Kidney epithelial cell (primary cell): ENCODE results near the gene SYT13. TPM values are rescaled to one million over a fixed set of nuclear protein-coding genes. Genes with fewer than 3 reads are reported as not detected.

Experiments
- DNase-seq: peaks from one replicate; pipeline ENCODE4 v3.0.0-alpha.2; 2010; ENCODE audit warnings: low read depth
- H3K27me3 ChIP-seq: 2 replicates; pipeline ENCODE4 v1.6.0; 2011; ENCODE audit warnings: low read length; ENCODE audit not compliant: control insufficient read depth, insufficient read depth
- H3K36me3 ChIP-seq: 2 replicates; pipeline ENCODE4 v1.5.1; 2011; ENCODE audit warnings: low read length; ENCODE audit not compliant: control insufficient read depth, insufficient read depth
- H3K4me3 ChIP-seq: 2 replicates; pipeline ENCODE4 v1.5.1; 2011; ENCODE audit warnings: low read depth, mild to moderate bottlenecking, control low read depth, low read length
- CTCF ChIP-seq: IDR thresholded peaks from 2 replicates; pipeline ENCODE4 v1.5.1; 2011; ENCODE audit warnings: mild to moderate bottlenecking, moderate library complexity, low read length, control low read depth, inconsistent platforms; ENCODE audit not compliant: insufficient read depth, poor library complexity, severe bottlenecking
- total RNA-seq: library from RNA; depleted of rRNA; stranded (reverse); fragments of >200 nt; gene quantifications from 2 replicates; pipeline ENCODE4 v1.2.3, GENCODE V29; 2015

SYT13 gene
- total RNA-seq, 1 donor from 2014 or later, result 10.1 TPM

GRCh38 chr11:45193695-45194094 lies 92.4 kb downstream of the SYT13 start:
- Histone ChIP-seq H3K27me3 (no peaks in the 10 kb centered on the region), H3K36me3 (no peaks in the 10 kb centered on the region), H3K4me3 (no peak overlapping the region)
- no peak for TF ChIP-seq CTCF
- no peak for DNase-seq

Other genes starting within 250 kb of the SYT13 start
- gene PRDM11, start 139.7 kb downstream of the SYT13 start, total RNA-seq, result 6.6 and 9.5 TPM in 2 replicates